ENCODE data around the gene CTNNA3. TPM values are rescaled to one million over a fixed set of nuclear protein-coding genes. Genes with fewer than 3 reads are reported as not detected.

The CTNNA3 gene
- total RNA-seq, 1 donor from 2014 or later: not detected

DNA sequence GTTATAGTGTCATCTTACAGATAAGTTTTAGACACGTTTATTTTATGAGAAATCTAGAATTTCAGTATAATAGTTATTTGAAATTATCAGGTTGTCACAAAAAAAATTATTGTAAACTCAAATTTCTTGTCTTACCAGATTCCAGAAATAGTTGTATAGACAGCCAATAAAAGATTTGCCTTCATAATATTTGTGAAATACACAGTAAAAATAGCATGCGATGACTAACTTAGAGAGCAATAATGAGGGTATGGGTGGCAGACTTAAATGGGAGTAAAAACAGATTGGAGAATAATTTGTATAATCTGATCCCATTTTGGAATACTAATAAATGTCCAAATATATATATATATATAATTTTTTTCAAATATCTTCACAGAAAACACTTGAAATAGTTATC is 1457.7 kb downstream of the CTNNA3 start:
- Mint-ChIP-seq H3K4me1 (ENCODE audit: low read depth) (no peaks in the 10 kb centered on the region), H3K36me3 (ENCODE audit: low read depth) (no peaks in the 10 kb centered on the region), H3K4me3 (ENCODE audit: low read depth) (no peak overlapping the region), H3K27ac (no peak overlapping the region), H3K27me3 (ENCODE audit: low read depth) (no peaks in the 10 kb centered on the region), H3K9me3 (no peaks in the 10 kb centered on the region)
- DNase-seq (ENCODE audit: low spot score): no peak
- intact Hi-C loops (cut with micrococcal nuclease): no loop called here

DNA sequence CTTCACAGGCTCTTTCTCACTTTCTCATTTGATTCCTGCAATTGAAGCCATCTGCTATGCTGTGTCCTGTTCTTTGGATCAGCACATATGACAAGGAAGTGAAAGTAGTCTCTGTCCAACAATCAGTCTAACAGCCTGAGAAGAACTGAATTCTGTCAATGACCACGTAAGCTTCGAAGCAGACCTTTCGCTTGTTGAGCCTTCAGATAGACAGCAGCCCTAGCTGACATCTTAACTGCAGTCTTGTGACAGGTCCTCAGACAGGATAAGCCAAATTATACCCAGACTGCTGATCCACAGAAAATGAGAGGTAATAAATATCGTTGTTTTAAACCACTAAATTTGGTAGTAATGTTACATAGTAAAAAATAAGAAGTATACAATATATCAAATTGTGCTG is 1461.1 kb downstream of the CTNNA3 start:
- Mint-ChIP-seq H3K9me3 (peaks cover 6% of the 10 kb centered on the region), H3K4me1 (ENCODE audit: low read depth) (no peaks in the 10 kb centered on the region)

GRCh38 chr10:66228887-66229286 is 1467.1 kb downstream of the CTNNA3 start:
- no peaks in the 10 kb centered on the region for H3K36me3 Mint-ChIP-seq (ENCODE audit: low read depth)
- H3K4me3 Mint-ChIP-seq (ENCODE audit: low read depth): no peak overlapping the region
- H3K9me3 Mint-ChIP-seq: peaks cover 28% of the 10 kb centered on the region
- H3K27me3 Mint-ChIP-seq (ENCODE audit: low read depth): no peaks in the 10 kb centered on the region
- no peaks in the 10 kb centered on the region for H3K4me1 Mint-ChIP-seq (ENCODE audit: low read depth)
- DNase-seq (ENCODE audit: low spot score): no peak
- intact Hi-C loops (cut with micrococcal nuclease): no loop called here
- no peak overlapping the region for H3K27ac Mint-ChIP-seq

More for the DNA sequence above, 1461.1 kb downstream of the CTNNA3 start:
- no peaks in the 10 kb centered on the region for H3K36me3 Mint-ChIP-seq (ENCODE audit: low read depth)
- no peak overlapping the region for H3K4me3 Mint-ChIP-seq (ENCODE audit: low read depth)
- DNase-seq (ENCODE audit: low spot score): no peak
- intact Hi-C loops (cut with micrococcal nuclease): no loop called here
- no peak overlapping the region for H3K27ac Mint-ChIP-seq
- no peaks in the 10 kb centered on the region for H3K27me3 Mint-ChIP-seq (ENCODE audit: low read depth)

- Mint-ChIP-seq H3K4me1 (ENCODE audit: low read depth) (no peaks in the 10 kb centered on the region), H3K4me3 (ENCODE audit: low read depth) (no peak overlapping the region), H3K27ac (no peak overlapping the region), H3K9me3 (peaks cover 19% of the 10 kb centered on the region), H3K27me3 (ENCODE audit: low read depth) (no peaks in the 10 kb centered on the region), H3K36me3 (ENCODE audit: low read depth) (no peaks in the 10 kb centered on the region)
- intact Hi-C loops (cut with micrococcal nuclease): no loop called here
- DNase-seq (ENCODE audit: low spot score): no peak
Observed at GRCh38 chr10:66223656-66224055, 1472.3 kb downstream of the CTNNA3 start.

DNA sequence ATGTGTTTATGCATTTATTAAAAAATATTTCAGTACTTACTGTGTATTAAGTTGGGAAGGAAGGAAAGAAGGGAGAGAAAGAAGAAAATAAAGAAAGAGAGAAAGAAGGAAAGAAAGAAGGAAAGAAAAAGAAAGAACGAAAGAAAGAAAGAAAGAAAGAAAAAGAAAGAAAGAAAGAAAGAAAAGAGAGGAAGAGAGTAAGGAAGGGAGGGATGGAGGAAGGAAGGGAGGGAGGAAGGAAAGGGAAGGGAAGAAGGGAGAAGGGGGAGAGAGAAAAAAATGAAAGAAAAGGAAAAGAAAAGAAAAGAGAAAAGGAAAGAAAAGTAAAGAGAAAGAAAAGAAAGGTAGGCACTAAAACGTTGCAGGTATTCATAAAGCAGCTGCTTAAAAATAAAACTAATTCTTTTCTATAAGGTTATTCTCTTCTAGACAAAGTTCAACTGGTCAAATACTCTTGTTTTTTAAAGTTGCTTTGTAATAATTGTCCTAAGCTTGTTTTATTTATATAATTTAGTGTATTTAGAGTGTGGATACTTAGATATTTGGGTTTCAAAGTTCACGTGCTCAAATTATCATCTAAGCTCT is 1473.4 kb downstream of the CTNNA3 start:
- H3K9me3 Mint-ChIP-seq: peaks cover 19% of the 10 kb centered on the region
- intact Hi-C loops (cut with micrococcal nuclease): no loop called here
- no peak overlapping the region for H3K27ac Mint-ChIP-seq
- no peaks in the 10 kb centered on the region for H3K27me3 Mint-ChIP-seq (ENCODE audit: low read depth)
- no peaks in the 10 kb centered on the region for H3K4me1 Mint-ChIP-seq (ENCODE audit: low read depth)
- H3K36me3 Mint-ChIP-seq (ENCODE audit: low read depth): no peaks in the 10 kb centered on the region
- no peak overlapping the region for H3K4me3 Mint-ChIP-seq (ENCODE audit: low read depth)
- DNase-seq (ENCODE audit: low spot score): no peak

GRCh38 chr10:66218981-66219587 is 1476.9 kb downstream of the CTNNA3 start:
- no peak overlapping the region for H3K4me3 Mint-ChIP-seq (ENCODE audit: low read depth)
- H3K36me3 Mint-ChIP-seq (ENCODE audit: low read depth): no peaks in the 10 kb centered on the region
- H3K4me1 Mint-ChIP-seq (ENCODE audit: low read depth): no peaks in the 10 kb centered on the region
- intact Hi-C loops (cut with micrococcal nuclease): no loop called here
- peaks cover 19% of the 10 kb centered on the region for H3K9me3 Mint-ChIP-seq
- no peak overlapping the region for H3K27ac Mint-ChIP-seq
- no peaks in the 10 kb centered on the region for H3K27me3 Mint-ChIP-seq (ENCODE audit: low read depth)
- no peak for DNase-seq (ENCODE audit: low spot score)

GRCh38 chr10:66218289-66218688 is 1477.7 kb downstream of the CTNNA3 start:
- Mint-ChIP-seq H3K9me3 (peaks cover 19% of the 10 kb centered on the region), H3K27me3 (ENCODE audit: low read depth) (no peaks in the 10 kb centered on the region), H3K36me3 (ENCODE audit: low read depth) (no peaks in the 10 kb centered on the region), H3K4me1 (ENCODE audit: low read depth) (no peaks in the 10 kb centered on the region), H3K4me3 (ENCODE audit: low read depth) (no peak overlapping the region), H3K27ac (no peak overlapping the region)
- intact Hi-C loops (cut with micrococcal nuclease): no loop called here
- no peak for DNase-seq (ENCODE audit: low spot score)

DNA sequence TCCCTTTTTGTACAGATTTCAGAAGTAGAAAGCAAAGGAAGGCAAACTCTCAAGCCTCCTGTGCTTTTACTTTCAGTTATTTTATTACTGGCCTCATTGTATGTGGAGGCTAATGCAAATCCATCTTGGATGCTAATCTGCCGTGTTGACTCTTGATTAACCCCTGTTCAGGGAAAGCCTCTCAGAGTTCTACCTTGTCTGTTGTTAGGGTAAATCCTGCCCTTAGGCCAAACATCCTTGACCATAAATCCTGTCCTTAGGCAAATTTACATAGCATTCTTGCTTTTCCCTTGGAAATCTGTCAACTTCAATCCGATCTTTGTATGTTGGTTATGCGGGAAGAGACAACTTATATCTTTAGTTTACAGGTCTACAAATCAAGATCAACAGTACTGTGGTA is 1480.1 kb downstream of the CTNNA3 start:
- no peaks in the 10 kb centered on the region for H3K36me3 Mint-ChIP-seq (ENCODE audit: low read depth)
- no peak for DNase-seq (ENCODE audit: low spot score)
- no peaks in the 10 kb centered on the region for H3K4me1 Mint-ChIP-seq (ENCODE audit: low read depth)
- H3K4me3 Mint-ChIP-seq (ENCODE audit: low read depth): no peak overlapping the region
- H3K27ac Mint-ChIP-seq: no peak overlapping the region
- no peaks in the 10 kb centered on the region for H3K27me3 Mint-ChIP-seq (ENCODE audit: low read depth)
- peaks cover 19% of the 10 kb centered on the region for H3K9me3 Mint-ChIP-seq
- intact Hi-C loops (cut with micrococcal nuclease): no loop called here

- Mint-ChIP-seq H3K27me3 (ENCODE audit: low read depth) (no peaks in the 10 kb centered on the region), H3K4me3 (ENCODE audit: low read depth) (no peak overlapping the region), H3K4me1 (ENCODE audit: low read depth) (no peaks in the 10 kb centered on the region), H3K9me3 (peaks cover 19% of the 10 kb centered on the region), H3K36me3 (ENCODE audit: low read depth) (no peaks in the 10 kb centered on the region), H3K27ac (no peak overlapping the region)
- intact Hi-C loops (cut with micrococcal nuclease): no loop called here
- no peak for DNase-seq (ENCODE audit: low spot score)
Observed at GRCh38 chr10:66214721-66215404, 1481.1 kb downstream of the CTNNA3 start.

DNA sequence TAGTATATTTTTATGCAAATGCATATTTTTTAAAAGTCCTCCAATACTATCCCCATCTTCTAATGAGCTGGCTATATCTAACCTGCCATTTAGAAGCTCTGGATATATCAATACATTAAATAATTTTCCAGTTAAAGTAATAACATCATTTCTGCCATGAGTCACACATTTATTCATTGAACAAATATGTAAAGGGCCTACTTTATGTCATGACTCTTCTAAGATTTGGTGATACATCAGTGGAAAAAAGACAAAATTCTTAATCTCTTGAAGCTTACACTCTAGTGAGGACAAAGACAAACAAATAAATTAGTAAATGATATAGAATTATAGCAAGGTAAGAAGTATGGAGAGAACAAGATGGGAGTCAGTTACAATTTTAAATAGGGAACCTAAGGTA is 1487.0 kb downstream of the CTNNA3 start:
- Mint-ChIP-seq H3K9me3 (no peaks in the 10 kb centered on the region), H3K4me3 (ENCODE audit: low read depth) (no peak overlapping the region), H3K36me3 (ENCODE audit: low read depth) (no peaks in the 10 kb centered on the region), H3K27me3 (ENCODE audit: low read depth) (no peaks in the 10 kb centered on the region), H3K27ac (no peak overlapping the region), H3K4me1 (ENCODE audit: low read depth) (no peaks in the 10 kb centered on the region)
- intact Hi-C loops (cut with micrococcal nuclease): no loop called here
- no peak for DNase-seq (ENCODE audit: low spot score)

- no peak for DNase-seq (ENCODE audit: low spot score)
- intact Hi-C loops (cut with micrococcal nuclease): no loop called here
- Mint-ChIP-seq H3K36me3 (ENCODE audit: low read depth) (no peaks in the 10 kb centered on the region), H3K9me3 (no peaks in the 10 kb centered on the region), H3K27ac (no peak overlapping the region), H3K4me1 (ENCODE audit: low read depth) (no peaks in the 10 kb centered on the region), H3K4me3 (ENCODE audit: low read depth) (no peak overlapping the region), H3K27me3 (ENCODE audit: low read depth) (no peaks in the 10 kb centered on the region)
Observed at GRCh38 chr10:66204838-66205237, 1491.2 kb downstream of the CTNNA3 start.

- H3K27ac Mint-ChIP-seq: no peak overlapping the region
- H3K4me1 Mint-ChIP-seq (ENCODE audit: low read depth): no peaks in the 10 kb centered on the region
- no peaks in the 10 kb centered on the region for H3K27me3 Mint-ChIP-seq (ENCODE audit: low read depth)
- intact Hi-C loops (cut with micrococcal nuclease): no loop called here
- no peaks in the 10 kb centered on the region for H3K36me3 Mint-ChIP-seq (ENCODE audit: low read depth)
- DNase-seq (ENCODE audit: low spot score): no peak
- H3K9me3 Mint-ChIP-seq: no peaks in the 10 kb centered on the region
- H3K4me3 Mint-ChIP-seq (ENCODE audit: low read depth): no peak overlapping the region
Observed at GRCh38 chr10:66202101-66202500, 1493.9 kb downstream of the CTNNA3 start.

DNA sequence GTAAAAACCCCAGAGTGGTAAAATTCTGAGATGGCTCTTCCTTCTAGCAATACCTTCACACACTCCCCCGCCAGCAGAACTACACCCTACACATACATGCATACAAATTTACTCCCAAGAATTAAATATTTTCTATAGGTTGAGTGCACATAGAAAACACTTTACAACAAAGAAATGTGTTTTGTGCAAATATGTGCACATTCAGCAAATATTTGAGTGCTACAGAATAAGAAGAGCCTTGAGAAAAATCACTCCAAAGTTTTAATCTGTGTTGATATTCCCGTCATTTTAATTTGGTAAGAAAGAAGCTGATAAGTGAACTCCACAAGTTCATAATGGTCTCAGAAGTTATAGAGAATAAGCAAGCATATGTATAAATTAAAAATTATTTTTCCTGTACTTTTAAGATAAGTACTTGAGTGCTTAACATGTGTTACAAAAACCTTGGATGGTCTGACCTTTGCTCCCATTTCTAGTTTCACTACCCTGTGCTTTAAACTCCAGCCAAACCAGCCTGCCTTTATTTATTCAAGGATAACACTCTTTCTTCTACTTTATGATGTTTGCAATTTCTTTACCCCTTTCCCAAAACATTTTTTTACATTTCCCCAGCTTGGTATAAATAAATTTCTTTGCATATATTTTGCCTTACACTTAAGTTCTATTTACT is 1503.7 kb downstream of the CTNNA3 start:
- H3K9me3 Mint-ChIP-seq: no peaks in the 10 kb centered on the region
- intact Hi-C loops (cut with micrococcal nuclease): no loop called here
- no peak overlapping the region for H3K4me3 Mint-ChIP-seq (ENCODE audit: low read depth)
- H3K27me3 Mint-ChIP-seq (ENCODE audit: low read depth): no peaks in the 10 kb centered on the region
- no peak overlapping the region for H3K27ac Mint-ChIP-seq
- H3K4me1 Mint-ChIP-seq (ENCODE audit: low read depth): no peaks in the 10 kb centered on the region
- no peak for DNase-seq (ENCODE audit: low spot score)
- H3K36me3 Mint-ChIP-seq (ENCODE audit: low read depth): no peaks in the 10 kb centered on the region
